ENCODE data around the gene MBNL2.

Gene MBNL2

GRCh38 chr13:97255515-97256021 is 33.4 kb downstream of the MBNL2 start:
- DNase-seq, result no peak

- no peak for DNase-seq
Observed at GRCh38 chr13:97256343-97256783, 34.2 kb downstream of the MBNL2 start.

GRCh38 chr13:97257228-97257755 is 35.2 kb downstream of the MBNL2 start:
- no peak for DNase-seq

GRCh38 chr13:97257800-97258799 is 36.0 kb downstream of the MBNL2 start:
- no peak for DNase-seq

DNA sequence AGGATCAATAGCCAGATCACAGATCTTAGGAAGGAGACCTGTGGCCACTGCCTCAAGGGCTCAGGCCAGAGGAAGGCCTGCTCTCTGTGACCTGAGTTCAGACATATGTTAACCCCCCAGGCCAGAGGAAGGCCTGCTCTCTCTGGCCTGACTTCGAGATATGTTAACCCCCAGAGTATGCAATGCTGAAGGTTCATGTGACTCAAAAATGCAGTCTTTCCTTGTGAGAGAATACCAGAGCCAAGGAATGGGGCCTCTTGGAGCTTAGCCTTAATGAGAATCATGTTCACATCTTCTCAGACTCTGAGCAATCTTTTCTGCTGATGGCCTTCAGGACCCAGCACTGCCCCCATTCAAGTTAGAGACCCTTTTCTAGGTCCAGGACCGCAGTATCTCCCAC is 36.7 kb downstream of the MBNL2 start:
- no peak for DNase-seq

- no peak for DNase-seq
Observed at GRCh38 chr13:97259410-97259797, 37.3 kb downstream of the MBNL2 start.

DNA sequence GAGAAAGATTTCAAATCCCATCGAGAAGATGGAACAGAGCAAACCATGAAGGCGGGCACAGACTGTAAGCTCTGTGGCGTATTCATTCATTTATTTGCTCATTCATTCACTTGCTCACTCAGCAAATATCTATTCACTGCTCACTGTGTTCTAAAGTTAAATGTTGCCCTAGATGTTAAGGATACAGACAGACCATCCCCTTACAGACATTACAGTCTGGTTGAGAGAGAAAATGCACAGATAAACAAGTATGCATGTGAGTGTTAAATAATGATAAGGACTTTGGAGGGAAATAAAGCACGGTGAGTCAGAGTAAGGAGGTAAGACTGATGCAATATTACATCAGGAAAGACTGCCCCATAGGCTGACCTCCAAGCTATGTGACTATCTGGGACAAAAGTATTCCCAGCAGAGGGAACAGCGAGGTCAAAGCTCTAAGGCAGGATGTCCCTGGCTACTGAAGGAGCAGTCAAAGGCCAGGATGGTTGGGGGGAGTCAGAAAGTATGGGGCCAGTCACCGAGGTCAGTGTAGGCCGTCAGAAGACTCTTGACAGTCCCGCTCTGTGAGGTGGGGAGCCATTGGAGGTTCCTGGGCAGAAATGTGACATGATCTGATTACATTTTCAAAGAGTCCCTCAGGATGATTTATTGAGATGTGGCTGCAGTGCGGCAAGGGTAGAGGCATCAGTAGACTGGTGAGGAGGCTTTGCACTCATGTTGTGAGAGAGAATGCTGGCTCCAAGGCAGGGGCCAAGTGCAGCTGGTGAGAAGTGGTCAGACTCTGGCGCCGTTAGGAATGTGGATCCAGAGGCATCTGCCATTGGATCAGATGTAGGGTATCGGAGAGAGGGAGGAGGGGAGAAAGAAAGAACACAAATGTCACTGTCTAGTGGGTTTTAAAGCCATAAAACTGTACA is 37.9 kb downstream of the MBNL2 start:
- DNase-seq, result no peak

DNA sequence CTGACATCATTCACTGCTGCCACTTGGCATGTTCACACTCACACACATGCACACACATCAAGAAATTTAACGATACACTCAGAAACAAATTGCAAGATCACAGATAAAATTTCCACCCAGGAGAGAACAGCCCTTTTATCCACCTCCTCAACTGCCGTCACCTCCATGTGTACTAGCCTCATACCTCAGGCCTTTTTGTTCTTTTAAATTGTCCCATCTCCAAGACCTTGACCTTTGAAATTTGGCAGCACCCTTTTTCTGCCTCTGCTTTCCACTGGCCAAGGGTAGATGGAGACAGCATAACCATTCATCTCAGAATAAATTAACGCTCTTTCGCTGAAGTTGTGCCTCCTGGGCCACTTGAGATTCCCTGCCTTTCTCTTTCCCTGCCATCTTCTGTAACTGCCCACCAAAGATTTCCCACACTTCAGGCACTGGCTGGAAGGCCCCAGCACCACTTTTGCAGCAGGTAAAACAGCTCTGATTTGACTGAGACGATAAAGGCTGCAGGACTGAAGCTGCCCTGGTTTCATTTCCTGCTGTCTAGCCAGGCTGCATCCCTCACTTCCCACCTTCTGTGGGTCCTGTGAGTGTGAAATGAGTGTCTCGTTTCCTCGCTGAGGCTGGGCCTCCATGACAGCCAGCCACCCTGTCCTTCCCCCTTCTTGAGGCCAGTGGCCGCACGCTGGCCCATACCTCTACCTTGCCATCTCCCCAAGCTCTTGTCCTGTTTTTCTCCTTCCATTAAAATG is 39.3 kb downstream of the MBNL2 start:
- DNase-seq, result no peak

- DNase-seq, result no peak
Observed at GRCh38 chr13:97262058-97262457, 39.9 kb downstream of the MBNL2 start.

DNA sequence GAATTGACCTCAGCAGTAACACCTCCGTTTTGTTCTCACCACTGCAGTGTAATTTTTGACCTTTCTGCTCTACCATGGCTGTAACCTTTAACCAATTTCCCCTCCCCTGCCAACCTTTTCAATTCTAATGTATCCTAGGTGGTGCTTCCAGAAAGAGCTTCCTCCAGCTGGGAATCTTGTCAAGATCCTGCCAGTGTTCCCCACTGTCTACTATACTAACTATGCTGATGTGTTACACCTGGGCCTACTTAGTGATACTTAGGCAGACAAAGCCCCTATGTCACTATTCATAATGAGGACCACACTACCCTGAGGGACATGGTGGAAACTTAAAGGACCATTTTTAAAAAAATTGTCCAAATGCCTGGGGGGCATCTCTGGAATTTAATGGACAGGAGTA is 41.0 kb downstream of the MBNL2 start:
- DNase-seq, result no peak

DNA sequence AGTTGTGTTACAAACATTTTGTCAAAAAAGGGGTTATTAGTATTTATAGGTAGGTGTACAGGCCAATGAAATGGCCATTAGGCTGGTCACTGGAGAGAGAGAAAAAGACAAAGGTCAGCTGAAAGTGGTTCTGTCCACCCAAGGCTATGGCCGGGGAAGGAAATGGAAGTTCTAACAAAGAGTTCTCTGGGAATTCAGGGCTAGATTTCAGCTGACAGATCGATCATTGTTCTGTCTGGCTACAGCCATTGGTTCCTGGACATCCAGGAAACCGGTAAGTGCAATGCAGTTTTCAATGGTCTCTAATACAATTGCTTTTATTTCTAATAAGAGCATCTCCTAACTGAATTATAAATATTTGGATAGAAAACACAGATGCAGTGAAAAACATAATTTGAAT is 42.5 kb downstream of the MBNL2 start:
- DNase-seq, result no peak

DNA sequence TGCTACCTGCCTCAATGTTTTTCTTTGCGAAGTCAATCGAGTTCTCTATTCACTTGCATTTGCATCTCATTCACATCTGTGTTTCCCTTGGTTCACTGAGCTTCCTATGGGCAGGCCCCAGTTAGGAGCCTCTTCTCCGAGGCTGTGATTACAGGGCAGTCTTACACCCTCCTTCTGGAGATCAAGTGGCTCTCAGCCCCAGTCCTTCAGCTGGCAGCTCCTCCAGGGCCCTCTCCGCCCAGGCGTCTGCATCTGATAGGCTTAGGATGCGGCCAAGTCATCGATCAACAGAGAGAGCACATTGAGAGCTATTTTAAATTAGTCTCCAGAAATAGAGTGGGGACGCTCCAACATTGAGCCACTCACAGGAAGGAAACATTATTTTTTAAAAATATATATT is 44.2 kb downstream of the MBNL2 start:
- no peak for DNase-seq

- DNase-seq, result no peak
Observed at GRCh38 chr13:97266772-97267417, 44.8 kb downstream of the MBNL2 start.

- no peak for DNase-seq
Observed at GRCh38 chr13:97267418-97268059, 45.4 kb downstream of the MBNL2 start.

GRCh38 chr13:97268772-97269171 is 46.6 kb downstream of the MBNL2 start:
- DNase-seq, result no peak

- no peak for DNase-seq
Observed at GRCh38 chr13:97269603-97270002, 47.5 kb downstream of the MBNL2 start.

- no peak for DNase-seq
Observed at GRCh38 chr13:97272526-97272925, 50.4 kb downstream of the MBNL2 start.

DNA sequence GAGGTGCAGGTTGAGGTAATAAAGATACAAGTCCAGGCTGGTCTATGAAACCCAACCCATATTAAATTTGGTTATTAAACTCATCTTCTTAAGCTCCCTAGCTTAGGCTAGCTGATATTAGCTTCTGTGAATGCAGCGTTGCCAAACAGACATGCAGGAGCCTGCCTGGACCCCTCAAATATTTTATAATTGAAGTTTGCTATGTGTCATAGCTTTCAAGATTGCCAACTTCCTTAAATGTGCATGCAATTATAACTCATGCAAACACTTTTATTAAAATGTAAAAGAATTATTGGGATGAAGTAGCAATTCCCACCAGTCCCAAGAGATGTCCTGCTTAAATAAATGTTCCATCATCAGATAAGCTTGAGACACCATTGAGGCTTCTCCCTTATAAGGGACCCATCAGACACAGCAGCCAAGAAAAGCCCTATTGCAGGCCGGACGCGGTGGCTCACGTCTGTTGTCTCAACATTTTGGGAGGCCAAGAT is 51.3 kb downstream of the MBNL2 start:
- DNase-seq, result no peak

DNA sequence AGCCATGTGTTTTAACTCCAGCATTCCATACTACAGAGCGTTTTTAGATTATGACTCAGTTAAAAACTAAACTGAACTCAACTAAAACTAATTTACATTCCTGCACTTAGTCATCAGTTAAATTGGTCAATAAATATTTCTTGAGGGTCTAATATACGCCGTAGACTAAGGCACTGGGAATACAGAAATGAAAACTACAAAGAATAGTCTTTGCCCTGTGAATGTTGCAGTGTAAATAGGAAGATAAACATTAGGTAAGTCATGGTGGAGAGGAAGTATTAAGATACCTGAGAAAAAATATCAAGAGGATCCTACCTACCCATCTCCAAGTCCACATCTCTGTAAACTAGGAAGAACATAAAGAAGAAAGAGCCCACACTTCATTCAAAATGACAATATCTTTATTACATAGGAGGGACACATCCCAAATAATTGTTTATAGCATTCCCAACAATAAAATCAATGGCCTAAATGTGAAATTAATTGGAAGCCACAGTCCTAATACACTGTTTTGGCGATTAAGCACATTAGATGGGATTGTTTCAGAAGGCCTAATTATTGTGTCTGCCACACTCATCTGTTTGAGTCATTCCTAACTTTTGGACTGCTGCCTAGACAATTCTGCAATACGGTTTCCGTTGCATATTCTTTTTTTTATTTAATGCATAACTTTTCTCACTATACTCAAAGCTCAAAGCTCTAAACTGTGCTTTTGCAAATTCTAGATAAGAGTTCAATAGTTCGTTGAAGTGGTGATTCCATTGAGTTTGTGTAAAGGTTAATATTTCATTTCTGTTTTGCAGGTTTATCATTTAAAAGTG is 52.9 kb downstream of the MBNL2 start:
- no peak for DNase-seq

Measured in NCI-H2081 (cell line).